ENCODE measurements around the gene SCYL1.

DNA sequence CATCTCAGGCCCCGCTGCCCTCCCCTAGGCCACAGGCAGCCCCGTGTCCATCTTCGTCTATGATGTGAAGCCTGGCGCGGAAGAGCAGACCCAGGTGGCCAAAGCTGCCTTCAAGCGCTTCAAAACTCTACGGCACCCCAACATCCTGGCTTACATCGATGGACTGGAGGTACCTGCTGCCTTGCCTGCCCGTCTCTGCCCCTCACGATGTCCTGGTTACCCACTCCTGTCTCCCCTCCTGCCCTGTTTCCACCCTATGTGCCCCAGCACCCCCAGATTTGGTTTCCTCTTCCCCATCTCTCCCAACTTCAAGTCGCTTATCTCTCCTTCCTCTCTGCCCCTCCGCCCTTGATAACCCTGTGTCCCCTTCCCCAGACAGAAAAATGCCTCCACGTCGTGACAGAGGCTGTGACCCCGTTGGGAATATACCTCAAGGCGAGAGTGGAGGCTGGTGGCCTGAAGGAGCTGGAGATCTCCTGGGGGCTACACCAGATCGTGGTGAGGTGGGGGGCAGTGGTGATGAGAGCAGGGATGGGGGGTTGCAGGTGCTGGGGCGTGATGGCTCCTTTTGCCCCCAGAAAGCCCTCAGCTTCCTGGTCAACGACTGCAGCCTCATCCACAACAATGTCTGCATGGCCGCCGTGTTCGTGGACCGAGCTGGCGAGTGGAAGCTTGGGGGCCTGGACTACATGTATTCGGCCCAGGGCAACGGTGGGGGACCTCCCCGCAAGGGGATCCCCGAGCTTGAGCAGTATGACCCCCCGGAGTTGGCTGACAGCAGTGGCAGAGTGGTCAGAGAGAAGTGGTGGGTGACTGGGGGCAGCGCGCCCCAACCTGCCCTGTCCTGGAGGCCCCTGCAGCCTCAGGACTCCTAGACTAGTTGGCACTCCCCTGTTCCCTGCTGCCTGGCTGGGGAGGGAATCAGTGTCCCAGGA, 930 bp downstream of the SCYL1 start:
- TF ChIP-seq, protein P1, sequence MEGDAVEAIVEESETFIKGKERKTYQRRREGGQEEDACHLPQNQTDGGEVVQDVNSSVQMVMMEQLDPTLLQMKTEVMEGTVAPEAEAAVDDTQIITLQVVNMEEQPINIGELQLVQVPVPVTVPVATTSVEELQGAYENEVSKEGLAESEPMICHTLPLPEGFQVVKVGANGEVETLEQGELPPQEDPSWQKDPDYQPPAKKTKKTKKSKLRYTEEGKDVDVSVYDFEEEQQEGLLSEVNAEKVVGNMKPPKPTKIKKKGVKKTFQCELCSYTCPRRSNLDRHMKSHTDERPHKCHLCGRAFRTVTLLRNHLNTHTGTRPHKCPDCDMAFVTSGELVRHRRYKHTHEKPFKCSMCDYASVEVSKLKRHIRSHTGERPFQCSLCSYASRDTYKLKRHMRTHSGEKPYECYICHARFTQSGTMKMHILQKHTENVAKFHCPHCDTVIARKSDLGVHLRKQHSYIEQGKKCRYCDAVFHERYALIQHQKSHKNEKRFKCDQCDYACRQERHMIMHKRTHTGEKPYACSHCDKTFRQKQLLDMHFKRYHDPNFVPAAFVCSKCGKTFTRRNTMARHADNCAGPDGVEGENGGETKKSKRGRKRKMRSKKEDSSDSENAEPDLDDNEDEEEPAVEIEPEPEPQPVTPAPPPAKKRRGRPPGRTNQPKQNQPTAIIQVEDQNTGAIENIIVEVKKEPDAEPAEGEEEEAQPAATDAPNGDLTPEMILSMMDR (IDR thresholded peaks at IDR 0.05): no peak
- no peak for TF ChIP-seq POLR2A (IDR thresholded peaks at IDR 0.05)
